Lung (tissue), 12 donors: ENCODE data around the gene DVL3. TPM values are rescaled to one million over a fixed set of nuclear protein-coding genes. Genes with fewer than 3 reads are reported as not detected.

Experiments used
- ATAC-seq: fragments of 200-7000 bp; cut with Tn5 transposase; one replicate; pipeline ENCODE4 v1.9.1; 2020; ENCODE audit warnings: moderate number of reproducible peaks; ENCODE audit not compliant: insufficient read depth, low FRiP score
- DNase-seq, 3 donors: peaks; one replicate each; pipeline ENCODE4 v3.0.0-alpha.2; 2013 to 2017
- H3K27ac ChIP-seq, 2 donors: one replicate each; pipeline ENCODE4 v1.5.1; 2013; ENCODE audit warnings: mild to moderate bottlenecking in 2 of 2, moderate library complexity in 2 of 2, control low read depth in 1 of 2, inconsistent platforms in 1 of 2, low read depth in 1 of 2, low read length in 1 of 2
- H3K27me3 ChIP-seq, 3 donors: one replicate each; pipeline ENCODE4 v1.5.1; 2013; ENCODE audit warnings: low read length in 2 of 3; ENCODE audit not compliant: control insufficient read depth in 3 of 3, insufficient read depth in 3 of 3
- H3K36me3 ChIP-seq, 4 donors: one replicate each; pipeline ENCODE4 v1.5.1; 2013; ENCODE audit warnings: low read length in 4 of 4, mild to moderate bottlenecking in 1 of 4, moderate library complexity in 1 of 4; ENCODE audit not compliant: control insufficient read depth in 4 of 4, insufficient read depth in 4 of 4
- H3K4me1 ChIP-seq, 5 donors: one replicate each; pipeline ENCODE4 v1.5.1; 2013; ENCODE audit warnings: low read length in 5 of 5, mild to moderate bottlenecking in 2 of 5, moderate library complexity in 1 of 5; ENCODE audit not compliant: control insufficient read depth in 5 of 5, insufficient read depth in 5 of 5
- H3K4me3 ChIP-seq: one replicate; pipeline ENCODE4 v1.5.1; 2013; ENCODE audit warnings: mild to moderate bottlenecking, control low read depth, moderate library complexity
- H3K9ac ChIP-seq, 2 donors: one replicate each; pipeline ENCODE4 v1.5.1; 2013; ENCODE audit warnings: low read length in 2 of 2, control low read depth in 1 of 2; ENCODE audit not compliant: insufficient read depth in 1 of 2
- H3K9me3 ChIP-seq, 4 donors: one replicate each; pipeline ENCODE4 v1.5.1; 2013; ENCODE audit warnings: low read length in 3 of 4, mild to moderate bottlenecking in 1 of 4, moderate library complexity in 1 of 4; ENCODE audit not compliant: control insufficient read depth in 4 of 4, insufficient read depth in 3 of 4
- CTCF ChIP-seq: IDR thresholded peaks from 2 replicates; pipeline ENCODE4 v1.5.1; 2012; ENCODE audit warnings: mild to moderate bottlenecking; ENCODE audit errors: control extremely low read depth, extremely low read depth
- WGBS, 2 donors: extraction: QIAGEN DNeasy Blood & Tissue Kit; methylation state at CpG; one replicate each; pipeline ENCODE4 v1.1.7; 2013; 5-methylcytosine and 5-hydroxymethylcytosine counted together
- polyA plus RNA-seq, 2 donors: library from polyadenylated mRNA; stranded (reverse); fragments of 200-250 nt; gene quantifications; one replicate each; pipeline ENCODE4 v1.2.1, GENCODE V29; 2013
- total RNA-seq, 2 donors: library from RNA; depleted of rRNA in 1 of 2; stranded (reverse); fragments of >200 nt in 1 of 2; gene quantifications; one replicate each; pipeline ENCODE4 v1.2.1, GENCODE V29; 2014 to 2021
- donor health status: control.
- donor health status: control.
- donor health status: Bipolar disorder and iron deficiency.
- donor health status: healthy.
- donor health status: DM: yes; HTN: yes; CAD: no.

DVL3 gene
- total and polyA plus RNA-seq, 4 donors: 37.8 to 73.5 (median 45.8) TPM

GRCh38 chr3:184169896-184170875 lies 15.0 kb downstream of the DVL3 start:
- no peak for TF ChIP-seq CTCF
- WGBS, 2 donors: 95 to 96% methylated on average over 62 to 66 of the region's 66 CpGs
- Histone ChIP-seq H3K4me3 (no peak overlapping the region), H3K27ac (no peak overlapping the region), H3K36me3 (peaks cover 33 to 58% (median 44%) of the 10 kb centered on the region in 4 donors), H3K27me3 (no peaks in the 10 kb centered on the region), H3K9ac (no peak overlapping the region), H3K4me1 (peaks cover 0 to 7% (median 0%) of the 10 kb centered on the region in 5 donors), H3K9me3 (no peaks in the 10 kb centered on the region)
- ATAC-seq: no peak
- DNase-seq: no peak

- 88 to 92% methylated on average over 9 of the region's 9 CpGs for WGBS, 2 donors
- peaks cover 26 to 46% (median 35%) of the 10 kb centered on the region in 4 donors for H3K36me3 ChIP-seq
- no peaks in the 10 kb centered on the region for H3K27me3 ChIP-seq
- DNase-seq (no peak), ATAC-seq (no peak)
- H3K4me3 ChIP-seq: no peak overlapping the region
- TF ChIP-seq CTCF: no peak
- H3K9me3 ChIP-seq: no peaks in the 10 kb centered on the region
- H3K27ac ChIP-seq: peak overlapping the region in 1 of 2 donors; percentile 3
- H3K4me1 ChIP-seq: peaks cover 0 to 17% (median under 1%) of the 10 kb centered on the region in 5 donors
- H3K9ac ChIP-seq: no peak overlapping the region
Measured at GRCh38 chr3:184171562-184171961, 16.4 kb downstream of the DVL3 start.

GRCh38 chr3:184172681-184173373 lies 17.6 kb downstream of the DVL3 start:
- TF ChIP-seq CTCF: no peak
- WGBS, 2 donors: 90 to 92% methylated on average over 5 of the region's 5 CpGs
- Histone ChIP-seq H3K27me3 (no peaks in the 10 kb centered on the region), H3K9me3 (no peaks in the 10 kb centered on the region), H3K27ac (no peak overlapping the region), H3K4me1 (peaks cover 0 to 30% (median 12%) of the 10 kb centered on the region in 5 donors), H3K36me3 (peaks cover 18 to 44% (median 35%) of the 10 kb centered on the region in 4 donors), H3K4me3 (no peak overlapping the region), H3K9ac (no peak overlapping the region)
- ATAC-seq: no peak
- no peak for DNase-seq
